GM10248 (cell line): ENCODE measurements around the gene YPEL5.

Source experiments
- CTCF ChIA-PET: fragments of 300-600 bp; sonication (Branson Sonifier 250); formaldehyde crosslinking; extraction: SDS; loops from one replicate; lab custom pipeline; 2021; ENCODE audit warnings: antibody characterized with exemption; lab: Yijun Ruan, JAX
- POLR2A ChIA-PET: fragments of 350-650 bp; sonication (Branson Sonifier 250); formaldehyde crosslinking; extraction: SDS; loops from one replicate; lab custom pipeline; 2020; ENCODE audit warnings: antibody characterized with exemption; lab: Yijun Ruan, JAX
- DNase-seq: peaks from one replicate; pipeline ENCODE4 v3.0.0; 2012; ENCODE audit errors: extremely low spot score
- TF ChIP-seq, protein P1 (sequence below): IDR thresholded peaks from 2 replicates; pipeline ENCODE4 v1.5.1; 2012; ENCODE audit warnings: mild to moderate bottlenecking, low read depth; ENCODE audit errors: extremely low read depth, missing control alignments, control extremely low read depth

Gene YPEL5

DNA sequence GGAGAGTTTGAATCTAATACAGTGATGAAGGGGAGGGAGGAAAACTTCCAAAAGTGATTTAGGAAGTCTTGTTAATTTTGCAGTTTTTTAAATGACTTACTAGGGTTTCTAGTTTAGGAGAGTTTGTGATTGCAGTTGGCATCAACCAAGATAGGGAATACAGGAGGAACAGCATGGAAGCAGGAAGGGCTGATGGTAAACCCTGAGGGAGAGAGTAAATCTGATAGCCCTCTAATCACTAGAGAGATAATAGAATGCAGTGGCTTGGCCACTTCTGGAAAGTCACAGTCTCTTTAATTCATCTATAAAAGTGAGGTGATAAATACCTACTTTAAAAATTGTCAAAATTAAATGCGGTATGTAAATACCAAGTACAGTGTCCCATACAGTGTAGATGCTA is 5.6 kb downstream of the YPEL5 start:
- ChIA-PET CTCF (interaction anchor here (7.8 to 8.1 kb wide), 2 partner anchors 14 to 560 kb away, joined by 90 to 97 read pairs; no protein-coding TSS in a partner anchor), POLR2A (no interaction called here)
- TF ChIP-seq, protein P1, sequence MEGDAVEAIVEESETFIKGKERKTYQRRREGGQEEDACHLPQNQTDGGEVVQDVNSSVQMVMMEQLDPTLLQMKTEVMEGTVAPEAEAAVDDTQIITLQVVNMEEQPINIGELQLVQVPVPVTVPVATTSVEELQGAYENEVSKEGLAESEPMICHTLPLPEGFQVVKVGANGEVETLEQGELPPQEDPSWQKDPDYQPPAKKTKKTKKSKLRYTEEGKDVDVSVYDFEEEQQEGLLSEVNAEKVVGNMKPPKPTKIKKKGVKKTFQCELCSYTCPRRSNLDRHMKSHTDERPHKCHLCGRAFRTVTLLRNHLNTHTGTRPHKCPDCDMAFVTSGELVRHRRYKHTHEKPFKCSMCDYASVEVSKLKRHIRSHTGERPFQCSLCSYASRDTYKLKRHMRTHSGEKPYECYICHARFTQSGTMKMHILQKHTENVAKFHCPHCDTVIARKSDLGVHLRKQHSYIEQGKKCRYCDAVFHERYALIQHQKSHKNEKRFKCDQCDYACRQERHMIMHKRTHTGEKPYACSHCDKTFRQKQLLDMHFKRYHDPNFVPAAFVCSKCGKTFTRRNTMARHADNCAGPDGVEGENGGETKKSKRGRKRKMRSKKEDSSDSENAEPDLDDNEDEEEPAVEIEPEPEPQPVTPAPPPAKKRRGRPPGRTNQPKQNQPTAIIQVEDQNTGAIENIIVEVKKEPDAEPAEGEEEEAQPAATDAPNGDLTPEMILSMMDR, result no peak
- DNase-seq, result no peak

DNA sequence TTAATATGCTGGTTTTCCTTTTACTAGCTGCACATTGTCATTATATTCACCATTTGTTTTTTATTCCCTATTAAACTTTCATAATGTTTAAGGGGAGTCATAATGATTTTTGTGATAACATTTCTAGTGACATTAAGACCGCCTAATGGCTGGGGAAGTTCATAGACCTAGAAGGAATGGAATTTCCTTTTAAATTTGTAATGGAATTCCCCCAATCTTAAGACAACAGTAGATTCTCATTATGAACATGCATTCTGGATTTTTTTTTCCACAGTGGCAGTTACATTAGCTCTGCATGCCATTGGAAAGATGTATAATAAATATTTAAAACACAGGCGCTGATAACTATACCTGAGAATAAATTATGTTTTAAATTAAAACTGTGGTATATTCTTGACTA is 8.4 kb downstream of the YPEL5 start:
- POLR2A ChIA-PET, result interaction anchor here (1.2 kb wide), 1 partner anchor 9 kb away, joined by 3 read pairs; the partner anchor contains the start of gene YPEL5
- TF ChIP-seq, protein P1, result no peak
- CTCF ChIA-PET, result interaction anchor here (0.8 to 4.7 kb wide), 3 partner anchors 8 to 556 kb away, joined by 3 to 30 read pairs (median 26); partner anchors contain the start of gene YPEL5
- no peak for DNase-seq

DNA sequence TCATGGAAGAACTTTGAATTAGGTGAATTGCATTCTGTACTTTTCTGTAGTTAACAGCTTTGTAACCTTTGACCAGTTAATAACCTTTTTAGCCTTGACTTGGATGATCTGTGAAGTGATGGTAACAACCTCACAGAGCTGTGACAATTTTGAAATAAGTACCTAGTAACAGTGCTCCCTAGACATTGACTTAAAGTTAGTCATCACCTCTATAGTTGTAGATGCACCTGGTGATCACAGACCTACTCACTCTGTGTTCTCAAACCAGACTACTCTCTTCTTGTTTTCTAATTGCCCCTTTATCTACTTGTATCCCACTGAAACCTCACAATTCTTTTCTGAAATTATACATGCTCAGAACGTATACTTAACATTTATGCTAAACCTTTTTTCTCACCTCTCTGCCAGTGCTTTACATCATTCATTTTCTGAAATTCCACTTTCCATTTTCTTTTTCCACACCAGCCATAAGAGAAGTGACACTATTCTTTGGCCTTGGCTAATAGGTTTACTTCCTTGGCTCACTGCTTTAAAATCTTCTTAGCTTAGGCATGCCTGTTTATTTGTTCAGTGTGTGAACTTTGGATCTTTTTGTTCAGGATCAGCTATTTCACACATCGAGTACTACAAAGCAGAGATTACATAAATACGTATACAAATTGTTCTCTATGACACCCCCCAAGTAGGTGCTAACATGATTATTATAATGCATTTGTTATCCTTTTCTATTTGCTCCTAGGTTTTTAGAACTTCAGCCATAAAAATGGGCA is 9.3 kb downstream of the YPEL5 start:
- ChIA-PET POLR2A (interaction anchor here (1.2 kb wide), 1 partner anchor 10 kb away, joined by 3 read pairs; the partner anchor contains the start of gene YPEL5), CTCF (interaction anchor here (0.8 to 4.7 kb wide), 6 partner anchors 7 to 556 kb away, joined by 3 to 30 read pairs (median 10); partner anchors contain the start of gene YPEL5)
- TF ChIP-seq, protein P1, result no peak
- DNase-seq, result no peak

DNA sequence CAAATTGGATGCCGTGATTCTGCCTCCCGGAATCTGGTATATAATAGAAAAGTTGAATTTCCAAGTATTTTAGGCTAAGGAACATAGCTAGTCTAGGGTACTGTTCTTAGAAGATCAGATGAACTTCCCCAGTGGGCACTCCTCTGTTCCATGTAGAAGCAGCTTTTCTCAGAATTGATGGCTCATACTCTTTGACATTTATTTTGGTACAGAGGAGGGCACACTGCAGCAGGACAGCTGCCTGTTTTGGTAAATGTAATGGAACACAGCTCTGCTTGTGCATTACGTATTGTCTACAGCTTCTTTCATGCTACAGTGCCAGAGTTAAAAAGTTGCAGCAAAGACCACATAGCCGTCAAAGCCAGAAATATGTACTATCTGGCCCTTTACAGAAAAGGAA is 10.8 kb downstream of the YPEL5 start:
- ChIA-PET CTCF (interaction anchor here (0.7 to 4.7 kb wide), 5 partner anchors 9 to 556 kb away, joined by 3 to 30 read pairs (median 4); no protein-coding TSS in a partner anchor), POLR2A (no interaction called here)
- TF ChIP-seq, protein P1, result no peak
- DNase-seq, result no peak

DNA sequence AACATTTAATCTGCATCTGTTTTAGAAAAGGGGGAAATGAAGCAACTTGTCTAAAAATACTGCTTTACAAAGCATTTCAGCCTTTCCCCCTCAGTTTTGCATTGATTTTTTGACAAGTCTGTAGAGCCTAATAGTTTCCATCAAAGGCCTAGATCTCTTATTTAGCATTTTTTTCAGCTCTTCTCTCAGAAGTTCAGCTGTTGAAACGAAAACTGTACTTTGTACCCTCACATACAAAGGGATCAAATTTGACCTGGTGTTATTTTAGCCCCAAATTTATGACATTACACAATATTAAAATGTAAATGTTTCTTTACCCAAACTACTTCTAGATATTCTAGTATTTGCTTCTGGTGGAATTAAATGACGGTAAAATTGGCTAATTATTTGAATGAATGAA is 13.0 kb downstream of the YPEL5 start:
- POLR2A ChIA-PET, result no interaction called here
- no peak for DNase-seq
- CTCF ChIA-PET, result interaction anchor here (1.3 to 2.1 kb wide), 3 partner anchors 12 to 552 kb away, joined by 3 to 8 read pairs (median 4); no protein-coding TSS in a partner anchor
- TF ChIP-seq, protein P1, result no peak

DNA sequence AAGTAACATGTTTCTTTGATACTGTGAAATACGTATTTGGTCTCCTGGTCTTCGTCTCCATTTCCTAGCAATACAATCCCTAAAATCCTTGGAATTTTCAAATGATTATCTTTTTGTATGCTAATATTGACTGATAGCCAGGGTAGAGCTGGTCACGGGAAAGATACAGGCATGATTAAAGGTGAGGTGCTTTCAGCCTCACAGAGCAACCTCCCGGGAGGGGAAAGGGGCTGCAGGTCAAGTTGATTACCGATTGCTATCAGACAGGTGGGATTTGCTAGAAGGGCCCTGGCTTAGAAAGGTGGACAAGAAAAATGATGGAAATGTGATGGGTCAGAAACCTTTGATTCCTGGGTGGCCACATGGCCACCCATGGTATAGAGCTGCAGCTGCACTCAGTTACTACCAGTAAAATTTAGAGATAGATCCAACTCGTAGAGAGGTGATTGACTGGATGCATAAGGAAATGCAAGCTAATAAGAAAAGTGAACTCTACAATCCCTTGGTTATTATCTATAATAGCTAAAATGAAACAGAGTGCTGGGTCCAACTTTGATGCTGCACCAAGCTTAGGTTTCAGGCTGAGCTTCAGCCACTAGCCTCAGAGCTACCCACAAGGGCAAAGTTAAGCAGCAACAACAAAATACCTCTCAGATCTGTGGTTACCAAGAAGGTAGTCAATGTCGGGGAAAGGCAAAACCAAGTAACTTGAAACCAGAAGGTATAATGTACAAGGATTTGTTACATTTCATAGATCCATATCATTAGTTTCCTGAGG is 15.3 kb downstream of the YPEL5 start:
- no peak for DNase-seq
- ChIA-PET CTCF (interaction anchor here (0.6 to 9.6 kb wide), 6 partner anchors 8 to 548 kb away, joined by 3 to 667 read pairs (median 3); no protein-coding TSS in a partner anchor), POLR2A (interaction anchor here (0.8 kb wide), 1 partner anchor 12 kb away, joined by 3 read pairs; no protein-coding TSS in a partner anchor)
- TF ChIP-seq, protein P1, result no peak
